Stimulated activated CD4-positive, alpha-beta T cell treated with anti-CD3 and anti-CD28 coated beads, Interleukin-1b, Interleukin-23, amount 100 ng/mL, for 1 hour (primary cell): ENCODE data around the gene HOXB3.
A peak's percentile ranks its signal among the peaks of the same experiment; 100 is the strongest.
"Not testable (repeated sequence)": the region's sequence is repeated elsewhere in the genome, so short reads cannot be mapped to it uniquely, and the experiment has no call there.

Source experiments
- DNase-seq, 2 donors: peaks; one replicate each; pipeline ENCODE4 v3.0.0-alpha.2; 2020; ENCODE audit warnings: low read depth in 2 of 2

Gene HOXB3

GRCh38 chr17:48545539-48545938, 44.5 kb downstream of the HOXB3 start:
- no peak for DNase-seq

DNA sequence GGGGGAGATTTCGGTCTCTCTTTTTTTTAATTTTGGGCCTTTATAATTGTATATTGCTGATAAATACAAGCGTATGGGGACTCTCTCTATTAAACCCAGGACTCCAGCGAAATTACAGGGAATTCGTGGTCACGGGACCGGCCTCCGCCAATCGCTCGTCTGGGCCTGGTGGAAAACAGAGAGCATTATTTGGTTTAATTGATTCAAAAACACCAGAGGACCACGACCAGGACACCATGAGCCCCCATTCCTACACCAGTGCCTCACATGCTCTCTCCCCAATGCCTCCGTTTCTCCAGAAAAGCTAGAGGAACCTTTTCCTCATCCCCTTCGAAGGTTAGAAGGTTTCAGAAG, 45.0 kb downstream of the HOXB3 start, which contains the start of gene HOXB2:
Gene HOXB2 (minus strand): TSS at position 88 of the 354 bp plus-strand sequence. CDS start 198 bp downstream, outside the sequence.
- DNase-seq = no peak

DNA sequence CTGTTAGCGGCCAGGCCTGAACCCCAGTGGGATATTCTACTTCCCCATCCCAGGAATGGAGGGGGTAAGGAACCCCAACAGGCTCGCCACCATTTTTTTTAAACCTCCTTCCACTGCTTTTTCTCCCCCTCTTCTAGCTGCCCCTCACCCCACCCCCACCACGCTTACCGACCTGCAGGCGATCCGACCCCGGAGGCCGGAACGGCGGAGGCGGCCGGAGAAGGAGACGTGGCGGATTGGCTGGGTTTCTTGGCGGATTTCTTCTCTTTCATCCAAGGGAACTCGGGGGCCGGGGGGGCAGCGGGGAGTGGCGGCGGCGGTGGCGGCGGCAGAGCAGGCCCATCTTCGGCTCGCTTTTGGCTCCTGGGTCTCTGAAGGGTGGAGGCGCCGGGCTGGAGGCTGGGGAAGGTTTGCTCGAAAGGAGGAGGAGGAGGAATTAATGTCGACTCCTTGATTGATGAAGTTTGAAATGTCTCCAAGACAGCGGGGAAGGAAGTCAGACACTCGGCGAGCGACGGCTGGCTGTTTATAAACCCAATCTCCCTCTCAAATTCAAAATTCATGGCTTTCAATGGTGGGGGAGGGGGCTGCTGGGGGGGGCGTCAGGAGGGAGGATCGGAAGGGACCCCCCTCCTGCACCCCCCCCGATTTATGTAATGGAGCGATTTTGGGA, 45.6 kb downstream of the HOXB3 start:
- DNase-seq = peak in 1 of 2 donors; percentile 17

DNA sequence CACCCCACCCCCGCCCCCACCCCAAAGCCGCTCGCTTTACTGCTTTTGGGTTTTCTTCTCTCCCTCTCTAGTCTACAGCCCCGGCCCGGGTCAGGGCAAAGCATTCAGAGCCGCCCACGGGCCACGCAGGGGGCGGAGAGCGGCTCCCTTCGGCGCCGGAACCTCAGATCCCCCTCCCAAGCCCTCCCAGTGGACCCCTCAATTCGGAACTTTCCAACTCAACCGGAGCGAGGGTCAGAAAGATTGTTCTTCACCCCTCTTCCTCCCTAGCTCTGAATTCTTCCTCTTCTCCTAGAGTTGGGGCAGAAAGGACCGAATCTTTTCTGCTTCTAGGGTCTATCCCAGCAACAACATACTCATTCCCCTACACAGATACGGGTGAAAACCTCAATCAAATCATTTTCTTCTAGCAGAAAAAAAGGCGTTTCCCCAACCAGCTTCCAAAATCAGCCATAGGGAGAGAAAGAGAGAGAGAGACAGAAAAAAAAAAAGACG, 46.1 kb downstream of the HOXB3 start:
- DNase-seq = peak in 1 of 2 donors; percentile 15

- DNase-seq = peak in 1 of 2 donors; percentile 28
These were observed 46.8 kb downstream of the HOXB3 start for GRCh38 chr17:48543107-48543853.

GRCh38 chr17:48542698-48543106, 47.3 kb downstream of the HOXB3 start:
- no peak for DNase-seq

- no peak for DNase-seq
These were observed 47.9 kb downstream of the HOXB3 start for GRCh38 chr17:48542114-48542656.

DNA sequence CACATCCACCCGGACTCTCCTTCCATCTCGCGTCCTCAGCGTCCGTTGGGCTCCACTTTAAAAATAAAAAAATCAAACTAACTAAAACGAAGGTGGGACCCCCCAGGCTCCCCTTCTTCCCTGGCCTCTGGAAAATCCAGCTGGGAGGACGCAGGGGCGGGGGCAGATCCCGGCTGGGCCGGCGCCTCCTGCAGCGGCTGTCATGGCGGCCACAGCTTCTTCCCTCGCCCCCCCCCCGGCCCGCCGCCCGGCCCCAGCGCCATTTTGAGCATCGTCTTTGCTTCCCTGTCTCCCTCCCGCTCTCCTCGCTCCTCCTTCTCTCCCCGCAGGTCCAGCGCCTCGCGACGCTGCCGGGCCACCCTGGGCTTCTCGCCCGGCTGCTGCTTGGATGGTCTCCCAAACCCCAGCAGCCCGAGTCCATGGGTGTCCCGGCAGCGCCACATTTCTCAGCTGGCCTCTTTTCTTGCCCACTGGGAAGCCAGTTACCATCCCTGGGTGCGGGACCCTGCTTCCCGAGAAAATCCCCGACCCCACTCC, 48.4 kb downstream of the HOXB3 start:
- peak in 1 of 2 donors; percentile 17 for DNase-seq

DNA sequence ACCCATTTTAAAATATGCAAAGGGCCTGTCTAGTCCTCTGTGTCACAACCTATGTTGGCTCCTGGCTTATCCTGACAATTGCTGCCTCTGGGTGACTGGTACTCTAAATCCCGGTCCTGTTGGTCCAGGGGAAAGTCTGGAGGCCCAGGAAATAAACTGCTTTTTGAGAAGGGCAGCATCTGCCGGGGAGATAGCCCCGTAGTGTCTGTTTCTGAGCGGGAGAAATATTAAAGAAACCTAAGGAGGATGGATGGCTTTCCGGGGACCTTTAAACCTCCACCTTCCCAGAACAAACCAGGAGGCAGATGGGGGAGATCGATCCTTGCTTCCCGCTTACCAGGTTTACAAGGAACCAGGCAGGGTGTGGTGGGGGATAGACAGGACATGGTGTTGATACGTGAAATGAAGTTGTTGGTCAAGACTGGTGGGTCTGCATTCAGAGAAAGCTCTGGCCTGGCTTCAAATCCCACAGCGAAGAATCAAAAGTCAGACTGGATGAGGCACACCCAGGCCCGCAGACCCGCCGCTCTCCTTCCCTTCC, 48.9 kb downstream of the HOXB3 start:
- no peak for DNase-seq

GRCh38 chr17:48540213-48540612, 49.8 kb downstream of the HOXB3 start:
- no peak for DNase-seq

GRCh38 chr17:48539177-48539576, 50.9 kb downstream of the HOXB3 start:
- no peak for DNase-seq

- DNase-seq = no peak
These were observed 52.7 kb downstream of the HOXB3 start for GRCh38 chr17:48537316-48537715.

DNA sequence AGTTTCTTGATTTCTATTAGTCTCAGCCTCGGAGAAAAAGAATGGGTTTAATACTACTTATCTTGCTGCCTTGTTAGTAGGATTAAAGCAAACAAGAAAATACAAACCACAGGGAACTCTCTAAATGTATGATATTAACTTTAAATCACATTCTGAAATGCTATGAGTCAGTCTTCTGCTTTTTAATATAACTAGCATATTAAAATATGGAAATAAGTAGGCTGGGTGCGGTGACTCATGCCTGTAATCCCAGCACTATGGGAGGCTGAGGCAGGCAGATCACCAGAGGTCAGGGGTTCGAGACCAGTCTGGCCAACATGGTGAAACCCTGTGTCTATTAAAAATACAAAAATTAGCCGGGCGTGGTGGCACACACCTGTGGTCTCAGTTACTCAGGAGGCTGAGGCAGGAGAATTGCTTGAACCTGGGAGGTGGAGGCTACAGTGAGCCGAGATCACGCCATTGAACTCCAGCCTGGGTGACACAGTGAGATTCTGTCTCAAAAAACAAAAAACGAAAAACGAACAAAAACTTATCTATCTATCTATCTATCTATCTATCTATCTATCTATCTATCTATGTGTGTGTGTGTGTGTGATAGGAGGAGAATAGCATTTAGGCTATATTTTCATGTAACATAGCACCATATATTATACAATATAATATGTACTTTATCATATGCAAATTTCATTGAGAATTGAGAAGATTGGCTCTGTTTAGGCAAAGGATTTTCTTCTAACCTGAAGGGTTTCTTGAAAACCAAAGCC, 54.1 kb downstream of the HOXB3 start:
- DNase-seq = not testable (repeated sequence)

- no peak for DNase-seq
These were observed 57.8 kb downstream of the HOXB3 start for GRCh38 chr17:48532261-48532660.

- no peak for DNase-seq
These were observed 59.2 kb downstream of the HOXB3 start, which contains the start of gene HOXB1 for GRCh38 chr17:48530887-48531272. HOXB1 (minus strand) TSS chr17:48531011; CDS start chr17:48530904, 107 bp downstream.

GRCh38 chr17:48530208-48530886, 59.7 kb downstream of the HOXB3 start:
- DNase-seq = no peak

GRCh38 chr17:48529683-48530009, 60.4 kb downstream of the HOXB3 start:
- no peak for DNase-seq

GRCh38 chr17:48528936-48529682, 60.9 kb downstream of the HOXB3 start:
- no peak for DNase-seq

DNA sequence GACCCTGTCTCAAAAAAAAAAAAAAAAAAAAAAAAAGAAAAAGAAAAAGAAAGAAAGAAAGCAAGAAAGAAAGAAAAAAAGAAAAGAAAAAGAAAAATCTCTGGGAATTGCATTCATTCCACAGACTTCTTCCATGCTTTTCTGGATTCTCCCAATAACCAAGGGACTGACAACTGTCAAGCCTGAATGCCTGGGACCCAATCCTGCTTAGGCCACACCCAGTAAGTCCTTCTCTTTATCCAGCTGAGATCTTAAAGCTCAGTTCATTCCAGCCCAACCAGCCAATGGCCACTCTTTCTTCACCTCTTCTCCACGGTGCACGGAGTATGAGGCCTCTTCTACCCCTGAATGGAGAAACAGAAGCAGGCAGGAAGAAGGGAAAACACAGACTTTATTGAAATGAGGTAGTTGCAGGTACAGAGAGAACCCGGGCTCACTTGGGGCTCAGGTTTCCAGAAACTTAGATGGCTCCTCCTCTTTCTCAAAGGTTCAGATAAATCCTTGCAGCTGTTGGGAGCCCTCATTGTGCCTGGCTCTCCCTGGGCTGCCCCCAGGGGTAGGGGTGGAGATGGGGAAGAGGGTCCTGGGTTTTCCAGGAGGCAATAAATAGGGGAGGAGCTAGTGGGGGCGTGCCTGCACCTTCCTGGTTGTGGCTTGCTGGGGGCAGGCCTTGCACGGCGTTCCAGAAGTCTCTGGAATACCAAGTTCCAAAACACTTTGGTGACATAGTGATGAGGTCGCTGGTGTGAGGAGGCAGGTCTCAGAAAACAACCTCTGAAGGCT, 61.7 kb downstream of the HOXB3 start:
- no peak for DNase-seq
